ENCODE results near the gene PDCD2.

DNA sequence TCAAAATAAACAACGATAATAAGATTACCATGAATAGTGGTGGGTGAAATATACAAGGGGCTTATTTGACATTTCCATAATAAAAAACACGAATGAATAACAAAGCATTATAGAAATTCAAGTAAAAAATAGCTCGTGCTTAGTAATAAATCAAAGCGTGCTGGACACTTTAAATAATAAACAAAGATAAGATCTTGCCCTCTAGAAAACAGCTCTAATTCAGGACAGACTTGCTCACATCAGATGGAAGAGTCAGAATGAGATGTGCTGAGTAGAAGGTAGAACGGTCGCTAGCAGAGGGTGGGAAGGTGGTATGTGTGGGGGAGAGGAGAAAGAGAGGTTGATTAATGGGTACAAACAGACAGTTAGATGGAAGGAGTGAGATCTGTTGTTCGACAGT, 58.6 kb downstream of the PDCD2 start:
- no peak for TF ChIP-seq TEAD2 (tag; IDR thresholded peaks at IDR 0.05)
- TF ChIP-seq, protein P1, sequence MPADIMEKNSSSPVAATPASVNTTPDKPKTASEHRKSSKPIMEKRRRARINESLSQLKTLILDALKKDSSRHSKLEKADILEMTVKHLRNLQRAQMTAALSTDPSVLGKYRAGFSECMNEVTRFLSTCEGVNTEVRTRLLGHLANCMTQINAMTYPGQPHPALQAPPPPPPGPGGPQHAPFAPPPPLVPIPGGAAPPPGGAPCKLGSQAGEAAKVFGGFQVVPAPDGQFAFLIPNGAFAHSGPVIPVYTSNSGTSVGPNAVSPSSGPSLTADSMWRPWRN (IDR thresholded peaks at IDR 0.05; ENCODE audit: low read depth): no peak
- no peak for TF ChIP-seq RBM39 (optimal IDR thresholded peaks at IDR 0.05; ENCODE audit: low read depth, low read length)
- TF ChIP-seq, protein P2, sequence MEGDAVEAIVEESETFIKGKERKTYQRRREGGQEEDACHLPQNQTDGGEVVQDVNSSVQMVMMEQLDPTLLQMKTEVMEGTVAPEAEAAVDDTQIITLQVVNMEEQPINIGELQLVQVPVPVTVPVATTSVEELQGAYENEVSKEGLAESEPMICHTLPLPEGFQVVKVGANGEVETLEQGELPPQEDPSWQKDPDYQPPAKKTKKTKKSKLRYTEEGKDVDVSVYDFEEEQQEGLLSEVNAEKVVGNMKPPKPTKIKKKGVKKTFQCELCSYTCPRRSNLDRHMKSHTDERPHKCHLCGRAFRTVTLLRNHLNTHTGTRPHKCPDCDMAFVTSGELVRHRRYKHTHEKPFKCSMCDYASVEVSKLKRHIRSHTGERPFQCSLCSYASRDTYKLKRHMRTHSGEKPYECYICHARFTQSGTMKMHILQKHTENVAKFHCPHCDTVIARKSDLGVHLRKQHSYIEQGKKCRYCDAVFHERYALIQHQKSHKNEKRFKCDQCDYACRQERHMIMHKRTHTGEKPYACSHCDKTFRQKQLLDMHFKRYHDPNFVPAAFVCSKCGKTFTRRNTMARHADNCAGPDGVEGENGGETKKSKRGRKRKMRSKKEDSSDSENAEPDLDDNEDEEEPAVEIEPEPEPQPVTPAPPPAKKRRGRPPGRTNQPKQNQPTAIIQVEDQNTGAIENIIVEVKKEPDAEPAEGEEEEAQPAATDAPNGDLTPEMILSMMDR (IDR thresholded peaks at IDR 0.05 in 2 of 3, conservative IDR thresholded peaks at IDR 0.05 in 1 of 3; ENCODE audit: insufficient read depth in 2 of 3, low read depth in 1 of 3, low read length in 3 of 3): no peak

All from K562 (cell line).